IMR-90 (cell line): ENCODE results near the gene ZNF181. TPM values are rescaled to one million over a fixed set of nuclear protein-coding genes. Genes with fewer than 3 reads are reported as not detected.

ENCODE experiments used
- ATAC-seq: fragments of 200-7000 bp; cut with Tn5 transposase; 2 replicates; pipeline ENCODE4 v1.9.1; 2020; ENCODE audit warnings: low read depth, mild to moderate bottlenecking, moderate library complexity
- BruUV-seq: library from RNA; stranded (reverse); fragments of 400-500 nt; replicated peaks from 2 replicates; lab custom pipeline; 2021; lab: Mats Ljungman, UMichigan
- CTCF ChIA-PET: fragments of 300-600 bp; formaldehyde crosslinking; extraction: SDS; loops from one replicate; lab custom pipeline; 2021; ENCODE audit warnings: antibody characterized with exemption; lab: Yijun Ruan, JAX
- POLR2A ChIA-PET: fragments of 300-600 bp; sonication (Branson Sonifier 250); formaldehyde crosslinking; loops from one replicate; lab custom pipeline; 2022; ENCODE audit warnings: antibody characterized with exemption; ENCODE audit not compliant: unreplicated experiment; lab: Charles Lee
- DNase-seq: peaks from one replicate; pipeline ENCODE4 v3.0.0; 2013
- H2AFZ ChIP-seq: replicated peaks from 2 replicates; pipeline ENCODE3; 2013; ENCODE audit warnings: low read length, mild to moderate bottlenecking; ENCODE audit not compliant: poor library complexity
- H2AK5ac ChIP-seq: 2 replicates; pipeline ENCODE4 v1.6.1; 2013; ENCODE audit warnings: low read depth, low read length, inconsistent platforms
- H2AK9ac ChIP-seq: replicated peaks from 2 replicates; pipeline ENCODE3; 2013; ENCODE audit warnings: mild to moderate bottlenecking, low read depth, low read length, moderate library complexity; ENCODE audit not compliant: poor library complexity
- H2BK120ac ChIP-seq: 2 replicates; pipeline ENCODE4 v1.6.1; 2013; ENCODE audit warnings: low read depth, low read length, inconsistent platforms
- H2BK15ac ChIP-seq: 3 replicates; pipeline ENCODE4 v1.6.1; 2013; ENCODE audit warnings: low read depth, low read length, inconsistent platforms
- H2BK20ac ChIP-seq: 2 replicates; pipeline ENCODE4 v1.6.1; 2013; ENCODE audit warnings: low read depth, mild to moderate bottlenecking, inconsistent platforms, low read length, moderate library complexity
- H2BK5ac ChIP-seq: 2 replicates; pipeline ENCODE4 v1.6.1; 2013; ENCODE audit warnings: mild to moderate bottlenecking, low read depth, low read length, inconsistent platforms; ENCODE audit not compliant: poor library complexity, severe bottlenecking
- H3K14ac ChIP-seq: replicated peaks from 2 replicates; pipeline ENCODE4 v1.6.1; 2013; ENCODE audit warnings: low read depth, low read length, inconsistent platforms
- H3K18ac ChIP-seq: 2 replicates; pipeline ENCODE4 v1.6.1; 2013; ENCODE audit warnings: low read depth, low read length, control low read depth
- H3K23ac ChIP-seq: 2 replicates; pipeline ENCODE4 v1.6.1; 2013; ENCODE audit warnings: low read depth, low read length, inconsistent platforms
- H3K27ac ChIP-seq: 2 replicates; pipeline ENCODE4 v1.5.1; 2013; ENCODE audit warnings: mild to moderate bottlenecking, control low read depth, low read length; ENCODE audit not compliant: insufficient read depth
- H3K27me3 ChIP-seq: 2 replicates; pipeline ENCODE4 v1.6.1; 2013; ENCODE audit warnings: low read length; ENCODE audit not compliant: control insufficient read depth, insufficient read depth
- H3K36me3 ChIP-seq: 2 replicates; pipeline ENCODE4 v1.6.1; 2013; ENCODE audit warnings: low read length, mixed read lengths; ENCODE audit not compliant: control insufficient read depth, insufficient read depth
- H3K4ac ChIP-seq: 2 replicates; pipeline ENCODE4 v1.6.1; 2013; ENCODE audit warnings: low read depth, low read length, inconsistent platforms
- H3K4me1 ChIP-seq: 2 replicates; pipeline ENCODE4 v1.6.1; 2013; ENCODE audit warnings: low read length, mixed read lengths; ENCODE audit not compliant: control insufficient read depth, insufficient read depth
- H3K4me2 ChIP-seq: 2 replicates; pipeline ENCODE4 v1.6.1; 2013; ENCODE audit warnings: low read depth, mild to moderate bottlenecking, control low read depth, low read length, moderate library complexity
- H3K4me3 ChIP-seq: 2 replicates; pipeline ENCODE4 v1.5.1; 2013; ENCODE audit warnings: low read depth, mild to moderate bottlenecking, control low read depth, low read length, moderate library complexity; ENCODE audit not compliant: insufficient read depth
- H3K56ac ChIP-seq: 2 replicates; pipeline ENCODE4 v1.6.1; 2013; ENCODE audit warnings: low read length, inconsistent platforms; ENCODE audit not compliant: insufficient read depth; ENCODE audit errors: extremely low read depth
- H3K79me1 ChIP-seq, 2 experiments: 2 replicates each; pipeline ENCODE4 v1.6.1; 2013; ENCODE audit warnings: low read length in 2 of 2, inconsistent platforms in 1 of 2, low read depth in 1 of 2
- H3K9ac ChIP-seq: 2 replicates; pipeline ENCODE4 v1.6.1; 2013; ENCODE audit warnings: low read depth, low read length, control low read depth
- H3K9me1 ChIP-seq: 2 replicates; pipeline ENCODE4 v1.6.1; 2013; ENCODE audit warnings: low read length, inconsistent platforms; ENCODE audit not compliant: insufficient read depth
- H3K9me3 ChIP-seq: 2 replicates; pipeline ENCODE4 v1.6.1; 2013; ENCODE audit warnings: low read length; ENCODE audit not compliant: control insufficient read depth, insufficient read depth
- H4K20me1 ChIP-seq: 2 replicates; pipeline ENCODE4 v1.6.1; 2013; ENCODE audit warnings: low read length, inconsistent platforms; ENCODE audit not compliant: insufficient read depth
- H4K5ac ChIP-seq: 2 replicates; pipeline ENCODE4 v1.6.1; 2013; ENCODE audit warnings: mild to moderate bottlenecking, low read depth, low read length, control low read depth
- H4K8ac ChIP-seq, 2 experiments: 2 replicates each; pipeline ENCODE4 v1.6.1; 2013; ENCODE audit warnings: low read depth in 2 of 2, low read length in 2 of 2, control low read depth in 1 of 2, inconsistent platforms in 1 of 2
- H4K91ac ChIP-seq: 2 replicates; pipeline ENCODE4 v1.6.1; 2013; ENCODE audit warnings: low read depth, low read length, inconsistent platforms; ENCODE audit not compliant: insufficient read depth
- FOS ChIP-seq: fragments of 150-350 bp; IDR thresholded peaks from 2 replicates; pipeline ENCODE4 v1.6.1; 2016; ENCODE audit warnings: low read depth, low read length
- NFE2L2 ChIP-seq: fragments of 150-350 bp; IDR thresholded peaks from 2 replicates; pipeline ENCODE4 v1.6.1; 2016; ENCODE audit warnings: low read depth, mild to moderate bottlenecking, low read length
- POLR2A ChIP-seq: IDR thresholded peaks from 2 replicates; pipeline ENCODE4 v1.6.1; 2012; ENCODE audit warnings: mild to moderate bottlenecking, low read depth, low read length
- WGBS, 2 experiments: methylation state at CpG; one replicate each; pipeline versions ENCODE4 v1.1.5 to v1.1.7; 2013; ENCODE audit warnings: missing lambda C conversion rate in 2 of 2; ENCODE audit not compliant: insufficient read length in 1 of 2; ENCODE audit errors: extremely low coverage in 2 of 2; 5-methylcytosine and 5-hydroxymethylcytosine counted together
- dilution Hi-C: fragments of 300-500 bp; cut with HindIII; formaldehyde crosslinking; loops from one replicate; pipeline ENCODE4 v1.14.3; 2018; ENCODE audit warnings: low sequenced_read_pairs; ENCODE audit not compliant: unreplicated experiment
- in situ Hi-C: fragments of 300-500 bp; cut with MboI; formaldehyde crosslinking; loops from 3 replicates; pipeline ENCODE4 v1.14.3; 2019; ENCODE audit warnings: low sequenced_read_pairs, inconsistent platforms, mixed read lengths
- intact Hi-C: fragments of 100-400 bp; cut with micrococcal nuclease; formaldehyde crosslinking; loops from 2 replicates; pipeline ENCODE4 v1.10.0; 2022
- polyA plus RNA-seq, 3 experiments: library from polyadenylated mRNA; depleted of rRNA; stranded (reverse); fragments of >200 nt; gene quantifications; 2 replicates each; pipeline ENCODE4 v1.2.3, GENCODE V29; 2012; ENCODE audit warnings: low replicate concordance in 1 of 3
- total RNA-seq: library from RNA; depleted of rRNA; stranded (reverse); fragments of >200 nt; gene quantifications from 2 replicates; pipeline ENCODE4 v1.2.3, GENCODE V29; 2012

The ZNF181 gene
- total and polyA plus RNA-seq, 2 of the 4 experiments (the other 2 are of a cell fraction) = 3.8 to 7.5 TPM

- ATAC-seq = no peak
- intact Hi-C loops = no loop called here
- ChIA-PET CTCF (no interaction called here), POLR2A (no interaction called here)
- Histone ChIP-seq H4K5ac (no peak overlapping the region), H4K91ac (no peak overlapping the region), H3K9me3 (peaks cover 15% of the 10 kb centered on the region), H2BK5ac (no peak overlapping the region), H2AK5ac (no peak overlapping the region), H2BK15ac (no peak overlapping the region), H3K56ac (no peak overlapping the region), H3K27me3 (no peaks in the 10 kb centered on the region), H3K4me3 (no peak overlapping the region), H3K4me2 (no peak overlapping the region), H2BK120ac (no peak overlapping the region), H4K8ac (no peak overlapping the region), H3K36me3 (peaks cover 5% of the 10 kb centered on the region; the same call in 1 of the 2 replicates), H2BK20ac (no peak overlapping the region), H3K9me1 (no peaks in the 10 kb centered on the region), H3K9ac (no peak overlapping the region), H3K4ac (no peak overlapping the region), H2AFZ (no peak overlapping the region), H3K18ac (no peak overlapping the region), H3K23ac (no peak overlapping the region), H3K79me1 (no peaks in the 10 kb centered on the region), H3K14ac (no peak overlapping the region), H4K20me1 (no peaks in the 10 kb centered on the region), H2AK9ac (no peak overlapping the region), H3K4me1 (no peaks in the 10 kb centered on the region), H3K27ac (no peak overlapping the region)
- dilution Hi-C loops = no loop called here
- BruUV-seq = no TSS peak
- TF ChIP-seq NFE2L2 (no peak), POLR2A (no peak), FOS (no peak)
- 100% methylated on average over 1 of the region's 1 CpG; no CpG with 5 or more reads in 1 of the 2 experiments for WGBS, 2 experiments
- in situ Hi-C loops = no loop called here
- DNase-seq = no peak
These were observed 45.5 kb upstream of the ZNF181 start for GRCh38 chr19:34688592-34688991.
